Astrocyte of the cerebellum (primary cell): Measurements from ENCODE around the gene NCBP2.

Source experiments
- DNase-seq: peaks from one replicate; pipeline ENCODE4 v3.0.0-alpha.2; 2011; ENCODE audit warnings: low read depth
- H3K4me3 ChIP-seq: 2 replicates; pipeline ENCODE4 v1.5.1; 2011; ENCODE audit warnings: mild to moderate bottlenecking, low read depth, low read length, moderate library complexity
- in situ Hi-C: cut with HindIII; loops from 2 replicates; pipeline ENCODE4 v1.10.0; 2017; ENCODE audit warnings: low sequenced_read_pairs
- TF ChIP-seq, protein P1 (sequence below): IDR thresholded peaks from 2 replicates; pipeline ENCODE4 v1.5.1; 2012; ENCODE audit warnings: low read length, low read depth, moderate library complexity, mild to moderate bottlenecking; ENCODE audit errors: missing control alignments

NCBP2 gene

DNA sequence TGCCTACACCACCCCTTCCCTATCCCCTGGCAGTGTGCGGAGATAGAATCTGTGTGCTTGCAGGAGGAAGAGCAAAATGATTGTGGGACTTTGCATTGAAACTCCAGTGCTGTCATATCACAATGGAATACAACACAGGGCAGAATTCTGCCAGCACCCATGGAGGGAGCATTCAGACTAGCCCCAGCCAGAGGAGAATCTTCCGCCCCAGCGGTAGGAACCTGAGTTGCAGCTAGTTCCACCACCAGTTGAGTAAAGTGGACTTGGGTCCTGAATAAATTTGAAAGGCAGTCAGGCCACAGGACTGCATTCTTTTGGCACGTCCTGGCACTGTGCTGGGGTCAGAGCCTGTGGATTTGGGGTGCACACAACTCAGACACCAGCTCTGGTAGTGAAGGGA is 27.5 kb downstream of the NCBP2 start:
- TF ChIP-seq, protein P1, sequence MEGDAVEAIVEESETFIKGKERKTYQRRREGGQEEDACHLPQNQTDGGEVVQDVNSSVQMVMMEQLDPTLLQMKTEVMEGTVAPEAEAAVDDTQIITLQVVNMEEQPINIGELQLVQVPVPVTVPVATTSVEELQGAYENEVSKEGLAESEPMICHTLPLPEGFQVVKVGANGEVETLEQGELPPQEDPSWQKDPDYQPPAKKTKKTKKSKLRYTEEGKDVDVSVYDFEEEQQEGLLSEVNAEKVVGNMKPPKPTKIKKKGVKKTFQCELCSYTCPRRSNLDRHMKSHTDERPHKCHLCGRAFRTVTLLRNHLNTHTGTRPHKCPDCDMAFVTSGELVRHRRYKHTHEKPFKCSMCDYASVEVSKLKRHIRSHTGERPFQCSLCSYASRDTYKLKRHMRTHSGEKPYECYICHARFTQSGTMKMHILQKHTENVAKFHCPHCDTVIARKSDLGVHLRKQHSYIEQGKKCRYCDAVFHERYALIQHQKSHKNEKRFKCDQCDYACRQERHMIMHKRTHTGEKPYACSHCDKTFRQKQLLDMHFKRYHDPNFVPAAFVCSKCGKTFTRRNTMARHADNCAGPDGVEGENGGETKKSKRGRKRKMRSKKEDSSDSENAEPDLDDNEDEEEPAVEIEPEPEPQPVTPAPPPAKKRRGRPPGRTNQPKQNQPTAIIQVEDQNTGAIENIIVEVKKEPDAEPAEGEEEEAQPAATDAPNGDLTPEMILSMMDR = no peak
- in situ Hi-C loops = no loop called here
- no peak for DNase-seq
- no peak overlapping the region for H3K4me3 ChIP-seq

DNA sequence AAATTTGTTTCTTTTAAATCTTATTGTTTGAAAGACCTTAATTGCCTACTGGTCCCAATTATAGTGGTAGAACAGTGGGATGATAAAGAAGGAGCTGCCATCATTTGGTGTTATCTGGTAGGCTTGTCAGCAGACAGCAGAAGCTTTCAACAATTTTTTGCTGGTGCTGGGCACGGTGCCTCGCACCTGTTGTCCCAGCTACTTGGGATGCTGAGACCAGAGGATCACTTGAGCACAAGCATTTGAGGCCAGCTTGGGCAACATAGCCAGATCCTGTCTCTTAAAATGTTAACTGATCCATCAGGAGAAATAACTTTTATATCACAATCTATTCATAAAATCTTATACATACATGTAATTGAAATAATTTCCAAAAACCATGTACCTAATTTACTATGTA is 38.6 kb downstream of the NCBP2 start:
- in situ Hi-C loops = loop anchor here (10.0 kb wide), 1 partner anchor 79 kb away; no protein-coding TSS in a partner anchor

DNA sequence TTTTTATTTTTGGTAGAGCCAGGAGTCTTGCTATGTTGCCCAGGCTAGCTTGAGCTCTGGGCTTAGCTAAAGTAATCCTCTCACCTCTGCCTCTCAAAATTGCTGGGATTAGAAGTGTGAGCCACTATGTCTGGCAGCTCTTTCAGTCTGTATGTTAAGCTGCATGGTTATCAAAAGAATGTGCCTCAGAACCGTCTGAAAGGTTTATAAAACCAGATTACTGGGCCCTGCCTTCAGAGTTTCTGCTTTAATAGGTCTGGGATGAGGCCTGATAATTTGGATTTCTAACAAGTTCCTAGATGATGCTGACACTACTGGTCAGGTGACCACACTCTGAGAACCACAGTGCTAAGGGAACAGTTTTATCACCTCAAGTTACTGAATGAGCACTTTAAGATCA is 40.0 kb downstream of the NCBP2 start:
- no peak for DNase-seq
- no peak overlapping the region for H3K4me3 ChIP-seq
- TF ChIP-seq, protein P1 = no peak
- in situ Hi-C loops = loop anchor here (10.0 kb wide), 1 partner anchor 77 kb away; no protein-coding TSS in a partner anchor

More for the DNA sequence above, 38.6 kb downstream of the NCBP2 start:
- DNase-seq = no peak
- H3K4me3 ChIP-seq = no peak overlapping the region
- TF ChIP-seq, protein P1 = no peak

DNA sequence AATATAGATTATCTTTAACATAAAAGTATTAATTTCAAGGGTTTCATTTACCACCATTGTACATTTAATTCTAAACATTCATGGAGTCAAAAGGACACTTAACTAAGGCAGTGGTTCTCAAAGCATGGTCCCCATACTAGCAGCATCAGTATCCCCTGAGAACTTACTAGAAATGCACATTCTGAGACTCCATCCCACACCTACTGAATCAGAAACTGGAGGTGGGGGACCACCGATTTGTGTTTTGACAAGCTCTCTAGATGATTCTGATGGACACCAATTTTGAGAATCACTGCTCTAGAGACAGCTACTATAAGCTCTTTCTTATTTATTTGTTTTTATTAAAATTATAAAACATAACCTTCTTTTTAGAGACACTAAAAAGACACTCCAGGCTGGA is 40.6 kb downstream of the NCBP2 start:
- DNase-seq = no peak
- TF ChIP-seq, protein P1 = no peak
- H3K4me3 ChIP-seq = no peak overlapping the region
- in situ Hi-C loops = loop anchor here (10.0 kb wide), 1 partner anchor 77 kb away; no protein-coding TSS in a partner anchor

DNA sequence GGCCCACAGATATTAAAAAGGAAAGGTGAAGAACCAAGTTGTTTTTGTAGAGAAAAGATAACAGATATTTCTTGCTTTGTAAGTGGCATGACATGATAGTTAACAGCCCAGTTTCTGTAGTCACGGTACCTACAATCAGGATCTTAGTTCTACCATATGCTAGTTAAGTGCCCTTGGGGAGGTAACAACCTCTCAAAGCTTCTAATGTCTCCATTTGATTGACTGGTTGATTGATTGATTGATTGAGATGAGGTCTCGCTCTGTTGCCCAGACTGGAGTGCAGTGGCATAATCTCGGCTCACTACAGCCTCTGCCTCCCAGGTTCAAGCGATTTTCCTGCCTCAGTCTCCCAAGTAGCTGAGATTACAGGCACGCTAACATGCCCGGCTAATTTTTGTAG is 46.1 kb downstream of the NCBP2 start:
- TF ChIP-seq, protein P1 = no peak
- in situ Hi-C loops = no loop called here
- H3K4me3 ChIP-seq = no peak overlapping the region
- DNase-seq = no peak

DNA sequence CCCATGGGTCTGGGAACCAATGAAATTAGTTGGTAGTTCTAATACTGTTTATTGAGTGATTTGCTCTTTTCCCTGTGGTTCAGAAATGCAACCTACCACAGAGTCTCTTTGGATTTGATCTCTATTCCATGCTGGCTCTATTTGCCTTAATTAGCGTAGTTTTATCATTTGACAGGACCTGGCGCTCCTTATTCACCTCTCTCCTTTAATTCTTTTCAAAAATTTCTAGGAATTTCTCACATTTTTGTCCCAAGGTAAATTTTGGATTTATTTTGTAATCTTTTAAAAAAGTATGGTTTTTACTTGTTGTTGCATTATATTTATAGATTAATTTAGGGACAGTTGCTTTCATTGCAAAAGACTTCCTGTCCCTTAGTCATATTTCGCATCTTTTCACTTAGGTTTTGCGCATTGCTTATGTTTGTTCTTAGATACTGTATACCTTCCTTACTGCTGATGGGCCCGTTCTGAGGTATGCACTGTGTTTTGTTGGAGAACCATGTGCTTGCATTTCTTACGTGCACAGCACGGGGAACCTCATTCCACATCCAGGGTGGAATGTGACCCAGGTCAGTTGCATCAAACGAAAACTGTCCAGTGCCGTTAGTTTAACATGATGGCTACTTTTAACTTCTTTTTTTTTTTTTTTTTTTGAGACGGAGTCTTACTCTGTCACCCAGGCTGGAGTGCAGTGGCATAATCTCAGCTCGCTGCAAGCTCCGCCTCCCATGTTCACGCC is 47.6 kb downstream of the NCBP2 start:
- no peak overlapping the region for H3K4me3 ChIP-seq
- in situ Hi-C loops = no loop called here
- DNase-seq = no peak
- TF ChIP-seq, protein P1 = no peak
